ENCODE results near the gene LTBP1. TPM values are rescaled to one million over a fixed set of nuclear protein-coding genes. Genes with fewer than 3 reads are reported as not detected.

LTBP1 gene
- total and polyA plus RNA-seq, 4 donors, result 5.8 to 57.6 (median 10.2) TPM

- H3K4me1 ChIP-seq (ENCODE audit: control insufficient read depth in 4 of 4, insufficient read depth in 4 of 4, low read length in 3 of 4), result peaks cover 0 to 2% (median 0%) of the 10 kb centered on the region in 4 donors
- WGBS, result 82% methylated on average over 3 of the region's 3 CpGs
- no peaks in the 10 kb centered on the region for H3K36me3 ChIP-seq (ENCODE audit: control insufficient read depth in 4 of 4, insufficient read depth in 3 of 4, low read depth in 1 of 4, low read length in 3 of 4)
- H3K27ac ChIP-seq (ENCODE audit: low read depth in 1 of 2, low read length in 2 of 2), result no peak overlapping the region
- DNase-seq (ENCODE audit: low spot score), result no peak
- TF ChIP-seq FOXA2 (IDR thresholded peaks at IDR 0.05), result no peak
- TF ChIP-seq ATF3 (IDR thresholded peaks at IDR 0.05), result no peak
- TF ChIP-seq GABPA (IDR thresholded peaks at IDR 0.05 in 1 of 2, conservative IDR thresholded peaks at IDR 0.05 in 1 of 2), result no peak
- TF ChIP-seq JUND (IDR thresholded peaks at IDR 0.05), result no peak
- no peak for TF ChIP-seq YY1 (IDR thresholded peaks at IDR 0.05)
- no peak for TF ChIP-seq SP1 (IDR thresholded peaks at IDR 0.05)
- TF ChIP-seq HNF4A (conservative IDR thresholded peaks at IDR 0.05), result no peak
- no peak for TF ChIP-seq RAD21 (IDR thresholded peaks at IDR 0.05)
- no peak for TF ChIP-seq TAF1 (conservative IDR thresholded peaks at IDR 0.05)
- TF ChIP-seq MAX (IDR thresholded peaks at IDR 0.05), result no peak
- TF ChIP-seq RXRA (IDR thresholded peaks at IDR 0.05), result no peak
- TF ChIP-seq CTCF (IDR thresholded peaks at IDR 0.05; ENCODE audit: low read depth, low read length, missing input control), result no peak
- no peak for TF ChIP-seq ZBTB33 (IDR thresholded peaks at IDR 0.05)
- no peak for TF ChIP-seq REST (IDR thresholded peaks at IDR 0.05)
- no peak for TF ChIP-seq EGR1 (IDR thresholded peaks at IDR 0.05; ENCODE audit: low read depth in 2 of 2)
- TF ChIP-seq FOXA1 (IDR thresholded peaks at IDR 0.05), result no peak
- TF ChIP-seq HNF4G (IDR thresholded peaks at IDR 0.05), result no peak
- TF ChIP-seq NR2F2 (IDR thresholded peaks at IDR 0.05), result no peak
- H3K9ac ChIP-seq (ENCODE audit: low read depth in 1 of 2, low read length in 2 of 2), result no peak overlapping the region
- H3K4me3 ChIP-seq (ENCODE audit: low read depth in 1 of 3, low read length in 3 of 3), result no peak overlapping the region
- no peaks in the 10 kb centered on the region for H3K9me3 ChIP-seq (ENCODE audit: control insufficient read depth in 4 of 4, low read length in 3 of 4)
- H3K27me3 ChIP-seq (ENCODE audit: control insufficient read depth in 4 of 4, insufficient read depth in 4 of 4, low read length in 3 of 4), result no peaks in the 10 kb centered on the region
Measured at GRCh38 chr2:33443274-33443829, 496.6 kb downstream of the LTBP1 start.

All from liver (tissue), 9 donors.